NCI-H524 (cell line): ENCODE results near the gene SMARCA2.

Source experiments
- DNase-seq, 2 experiments: peaks; one replicate each; lab custom pipeline; 2025; lab: John Stamatoyannopoulos, UW

The SMARCA2 gene

DNA sequence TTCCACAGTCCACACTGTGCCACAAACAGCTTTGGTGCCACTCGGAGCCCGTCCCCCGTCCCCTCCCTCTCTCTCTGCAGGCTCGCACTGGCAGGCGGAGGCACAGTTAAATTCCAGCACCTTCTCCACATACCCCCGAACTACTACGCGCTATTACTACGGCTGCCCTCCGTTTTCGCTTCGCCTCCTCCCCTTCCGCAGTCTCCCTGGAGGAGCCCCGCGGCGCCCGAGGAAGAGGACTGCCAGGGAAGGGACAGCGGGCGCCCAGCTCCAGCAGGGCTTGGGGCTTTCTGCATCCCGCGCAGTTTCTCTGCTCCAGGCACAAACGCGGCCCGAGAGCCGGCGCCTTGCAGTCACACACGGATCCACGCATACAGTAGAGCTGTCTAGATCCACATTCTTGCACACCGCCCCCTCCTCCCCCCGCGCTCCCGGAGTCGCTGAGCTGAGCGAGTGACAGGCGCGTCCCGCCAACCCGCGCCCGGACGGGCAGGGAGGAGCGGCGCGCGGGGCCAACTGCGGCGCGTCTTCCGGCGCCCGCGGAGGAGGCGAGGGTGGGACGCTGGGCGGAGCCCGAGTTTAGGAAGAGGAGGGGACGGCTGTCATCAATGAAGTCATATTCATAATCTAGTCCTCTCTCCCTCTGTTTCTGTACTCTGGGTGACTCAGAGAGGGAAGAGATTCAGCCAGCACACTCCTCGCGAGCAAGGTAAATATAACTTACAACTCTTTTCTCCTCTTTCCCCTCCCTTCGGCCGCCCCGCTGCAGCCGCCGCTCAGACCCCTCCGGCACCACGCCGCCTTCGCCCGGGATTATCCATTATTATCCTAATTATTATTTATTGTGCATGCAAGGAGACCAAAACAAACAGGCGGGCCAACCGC is at the start of gene SMARCA2:
Gene SMARCA2, plus strand, starts transcription at position 652 of the 885 bp plus-strand sequence. CDS start 13,676 bp downstream, outside the sequence.
- DNase-seq, result peak; percentile 86 to 94

DNA sequence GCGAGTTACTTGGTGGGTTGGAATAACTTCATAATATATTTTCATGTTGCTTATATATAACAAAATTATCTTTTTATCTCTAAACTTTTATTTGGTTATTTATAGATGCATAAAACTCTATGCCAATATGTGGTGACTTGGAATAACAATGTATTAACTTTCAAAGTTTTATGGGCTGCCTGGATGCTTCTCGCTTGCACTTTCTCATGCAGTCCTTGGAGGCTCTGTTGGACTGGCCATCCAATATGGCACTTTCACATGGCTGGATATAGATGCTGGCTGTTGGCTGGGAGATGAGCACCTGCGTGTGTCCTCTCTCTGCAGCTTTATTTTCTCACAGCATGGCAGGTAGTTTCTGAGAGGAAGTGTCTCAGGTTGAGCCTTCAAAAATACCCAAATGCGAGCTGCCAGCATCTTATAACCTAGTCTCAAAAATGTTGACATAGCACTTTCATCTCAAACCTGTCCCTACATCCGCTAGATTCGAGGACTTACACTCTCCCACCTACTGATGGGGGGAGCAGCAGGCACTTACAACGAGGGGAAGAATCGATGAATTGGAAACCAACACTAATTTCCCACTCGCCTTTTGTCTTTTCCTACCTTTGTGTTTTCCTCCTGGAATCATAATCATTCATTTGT is 48.3 kb upstream of the SMARCA2 start:
- no peak for DNase-seq

DNA sequence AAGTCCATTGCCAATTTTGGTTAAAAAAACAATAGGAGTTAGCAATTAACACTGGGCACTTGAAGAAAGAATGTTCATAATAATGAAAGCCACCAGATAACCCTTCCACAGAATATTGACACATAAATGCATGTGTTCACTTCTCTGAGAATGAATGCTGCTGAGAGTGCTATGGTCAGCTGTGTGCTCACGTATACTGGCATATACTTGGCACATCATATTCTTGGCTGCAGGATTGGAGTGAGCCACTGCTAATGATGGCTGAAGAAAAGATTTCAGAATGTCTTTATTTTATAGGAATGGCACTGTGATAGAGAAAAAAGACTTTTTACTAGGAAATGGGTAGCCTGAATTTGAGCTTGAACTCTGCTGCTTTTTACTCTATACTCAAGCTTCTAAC is 46.0 kb upstream of the SMARCA2 start:
- no peak for DNase-seq

DNA sequence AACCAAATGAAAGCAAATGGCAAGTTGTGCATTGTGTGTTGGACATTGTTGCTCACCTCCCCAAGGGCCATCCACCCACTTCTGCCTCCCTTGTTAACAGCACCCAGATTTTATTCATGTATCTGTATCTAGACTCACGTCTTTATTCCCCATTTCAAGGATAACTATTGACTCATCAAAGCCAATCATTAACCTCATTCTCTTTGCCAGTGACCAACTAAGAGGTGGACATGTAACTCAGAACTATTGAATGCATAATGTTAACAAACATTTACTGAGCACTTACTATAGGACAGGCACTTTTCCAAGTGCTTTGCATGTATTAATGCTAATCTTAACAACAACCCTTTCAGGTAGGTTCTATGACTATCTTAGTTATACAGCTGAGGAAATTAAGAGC is 45.2 kb upstream of the SMARCA2 start:
- DNase-seq, result no peak

DNA sequence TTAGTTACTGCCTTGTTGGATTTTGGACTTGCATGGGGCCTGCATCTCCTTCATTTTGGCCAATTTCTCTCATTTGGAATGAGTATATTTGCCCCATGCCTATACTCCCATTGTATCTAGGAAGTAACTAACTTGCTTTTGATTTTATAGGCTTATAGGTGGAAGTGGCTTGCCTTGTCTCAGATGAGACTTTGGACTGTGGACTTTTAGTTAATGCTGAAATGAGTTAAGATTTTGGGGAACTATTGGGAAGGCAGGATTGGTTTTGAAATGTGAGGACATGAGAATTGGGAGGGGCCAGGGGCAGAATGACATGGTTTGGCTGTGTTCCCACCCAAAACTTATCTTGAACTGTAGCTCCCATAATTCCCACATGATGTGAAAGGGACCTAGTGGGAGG is 42.5 kb upstream of the SMARCA2 start:
- DNase-seq, result no peak

DNA sequence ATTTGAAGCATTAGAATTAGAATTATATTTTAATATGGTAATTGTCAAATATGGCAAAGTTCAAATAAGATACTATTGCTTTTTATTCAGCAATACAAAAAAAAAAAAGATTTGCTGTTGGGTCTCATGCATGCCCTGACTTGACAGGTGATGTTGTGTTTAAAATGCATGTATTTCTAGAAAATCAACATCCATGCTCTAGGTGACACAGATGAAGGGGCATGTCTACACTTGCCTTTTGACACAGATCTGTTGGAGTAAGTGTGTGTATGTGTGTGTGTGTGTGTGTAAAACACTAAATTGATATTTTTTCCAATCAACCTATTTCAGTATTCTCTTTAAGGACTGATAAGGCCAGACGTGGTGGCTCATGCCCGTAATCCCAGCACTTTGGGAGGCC is 38.1 kb upstream of the SMARCA2 start:
- no peak for DNase-seq

DNA sequence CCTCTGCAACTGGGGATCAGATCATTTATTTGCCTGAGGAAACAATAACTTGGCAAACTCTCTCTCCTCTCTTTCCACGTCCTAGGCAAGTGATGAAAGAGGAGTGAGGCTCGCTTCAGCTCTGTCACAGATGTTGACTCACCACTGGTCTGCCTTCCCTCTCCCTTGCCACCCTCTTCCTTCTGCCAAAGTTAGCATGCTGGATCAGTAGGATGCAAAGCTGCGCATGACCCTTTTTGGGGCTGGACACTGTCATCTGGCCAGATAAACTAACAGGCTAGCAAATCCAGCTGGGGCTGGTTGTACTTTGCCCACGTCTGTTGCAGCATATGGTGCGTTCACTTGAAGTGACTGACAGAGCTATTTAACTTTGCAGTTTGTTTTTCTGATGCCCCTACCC is 36.2 kb upstream of the SMARCA2 start:
- DNase-seq, result peak; percentile 89 to 98

DNA sequence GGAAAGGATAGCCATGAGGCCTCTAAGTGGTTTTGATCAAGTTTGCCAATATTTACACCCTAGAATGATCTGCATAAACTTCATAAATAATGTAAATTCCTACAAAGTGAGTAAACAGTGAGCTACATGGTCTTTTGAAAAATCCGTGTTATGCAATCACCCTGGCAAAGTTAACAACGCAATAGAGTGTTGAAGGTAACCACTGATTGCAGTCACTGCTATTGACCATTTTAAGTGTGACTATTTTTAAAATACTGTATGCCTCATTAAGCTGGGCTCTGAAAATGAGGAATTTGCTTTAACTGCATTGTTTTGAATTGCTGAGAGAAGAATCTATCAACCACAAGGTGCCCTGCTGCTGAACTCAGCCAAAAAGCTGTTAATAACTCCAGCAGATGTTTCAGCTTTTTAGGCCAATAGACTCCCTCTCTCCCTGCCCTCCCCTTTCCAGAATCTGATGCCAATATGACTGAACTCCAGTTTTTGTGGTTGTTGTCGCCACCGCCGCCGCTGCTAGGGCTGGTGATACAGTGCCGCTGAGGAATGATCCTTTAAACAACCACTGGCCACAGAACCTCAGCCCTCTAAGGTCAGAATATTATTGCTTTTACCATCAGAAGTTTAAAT is 35.3 kb upstream of the SMARCA2 start:
- DNase-seq, result peak; percentile 83 to 92

DNA sequence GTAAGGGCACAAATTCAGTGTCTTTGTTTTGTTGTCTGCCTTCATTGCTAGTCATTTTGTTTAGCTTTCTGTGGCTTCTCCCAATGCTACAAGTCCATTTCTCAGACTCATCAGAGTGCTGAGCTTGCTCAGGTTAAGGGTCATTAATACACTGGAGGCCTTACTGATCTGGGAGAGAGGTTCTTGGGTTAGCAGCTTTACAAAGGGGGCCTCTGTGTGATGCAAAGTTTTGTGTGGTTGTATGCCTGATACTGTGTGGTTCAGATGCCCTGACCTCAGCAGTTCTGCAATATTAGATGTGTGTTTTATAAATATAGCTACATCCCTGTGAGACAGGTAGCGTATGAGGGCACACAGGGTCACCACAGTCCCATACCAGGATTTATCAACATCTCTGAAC is 34.8 kb upstream of the SMARCA2 start:
- no peak for DNase-seq

DNA sequence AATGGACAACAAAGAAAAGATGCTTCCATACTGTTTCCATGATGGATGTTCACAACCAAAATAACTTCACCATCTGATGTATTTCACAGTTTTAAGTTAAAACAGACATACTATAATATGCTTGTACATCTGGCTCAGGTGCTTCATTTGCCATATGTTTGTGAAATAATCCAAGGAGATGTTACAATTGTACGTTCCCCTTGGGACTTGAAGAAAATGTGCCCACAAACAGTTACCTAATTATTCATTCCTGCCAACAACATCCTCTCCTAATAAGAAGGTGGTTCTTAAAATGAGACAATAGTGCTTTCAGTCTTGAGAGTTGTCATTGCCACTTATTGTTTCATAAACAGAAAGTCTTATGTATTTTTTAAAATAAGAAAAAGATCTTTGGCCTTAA is 33.1 kb upstream of the SMARCA2 start:
- peak; percentile 24 to 69 for DNase-seq

DNA sequence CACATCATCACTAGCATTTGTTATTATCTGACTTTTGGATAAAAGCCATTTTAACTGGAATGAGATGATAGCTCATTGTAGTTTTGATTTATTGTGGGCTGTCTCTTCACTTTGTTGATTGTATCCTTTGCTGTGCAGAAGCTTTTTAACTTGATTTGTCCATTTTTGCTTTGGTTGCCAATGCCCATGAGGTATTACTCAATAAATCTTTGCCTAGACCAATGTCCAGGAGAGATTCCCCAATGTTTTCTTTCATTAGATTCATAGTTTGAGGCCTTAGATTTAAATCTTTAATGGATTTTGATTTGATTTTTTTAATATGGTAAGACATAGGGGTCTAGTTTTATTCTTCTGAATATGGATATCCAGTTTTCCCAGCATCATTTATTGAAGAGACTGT is 28.8 kb upstream of the SMARCA2 start:
- no peak for DNase-seq

DNA sequence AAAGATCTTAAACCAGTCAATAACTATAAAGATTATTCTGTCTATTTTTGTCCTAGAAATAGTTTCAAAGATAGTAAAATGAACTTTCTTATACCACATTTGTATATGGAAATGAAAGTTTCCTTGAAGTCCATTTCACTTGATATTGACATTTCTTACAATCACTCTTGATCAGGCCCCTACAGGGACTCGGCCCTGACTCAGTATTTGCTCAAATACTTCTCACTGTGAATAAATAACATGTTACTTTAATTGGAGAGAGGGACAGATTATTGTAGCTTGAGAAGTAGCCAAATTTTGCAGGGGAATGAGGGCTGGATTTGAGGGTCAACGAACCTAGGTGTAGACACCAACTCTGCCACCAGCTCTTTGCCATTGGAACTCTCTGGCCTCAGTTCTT is 25.6 kb upstream of the SMARCA2 start:
- DNase-seq, result no peak

DNA sequence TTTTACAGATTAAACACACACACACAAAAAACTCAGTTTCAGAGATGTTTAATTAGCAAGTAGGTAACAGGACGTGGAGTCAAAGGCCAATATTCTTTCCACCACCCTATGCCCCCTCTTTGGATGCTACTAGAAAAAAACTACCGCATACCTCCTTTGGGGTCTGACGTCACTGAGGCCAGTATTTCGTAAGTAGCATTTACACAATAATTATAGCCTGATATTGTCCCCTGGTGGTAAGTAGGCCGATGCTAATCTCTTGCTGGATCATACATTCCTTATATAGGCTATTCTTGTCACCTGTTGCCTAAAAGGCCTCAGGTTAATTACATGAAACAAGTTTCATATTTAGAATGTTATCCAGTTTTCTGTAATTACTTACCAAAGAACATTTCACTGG is 21.0 kb upstream of the SMARCA2 start:
- no peak for DNase-seq

DNA sequence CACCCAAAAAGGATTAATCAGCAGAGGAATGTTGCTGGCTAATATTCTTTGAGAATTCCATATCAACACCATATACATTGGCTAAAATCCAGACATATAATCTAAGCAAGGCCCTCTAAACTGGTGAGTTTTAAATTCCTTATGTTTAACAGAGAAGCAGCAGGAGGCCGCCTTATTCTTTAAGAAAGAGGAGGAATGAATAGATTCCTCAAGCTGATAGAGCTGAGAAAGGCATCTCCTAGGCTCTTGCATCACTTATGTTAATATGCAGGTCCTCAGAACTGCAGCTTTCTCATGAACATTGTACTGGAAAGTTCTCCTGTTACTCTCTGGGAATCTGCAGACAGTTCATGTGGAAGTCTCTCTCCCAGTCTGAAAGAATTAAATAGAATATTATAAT is 20.1 kb upstream of the SMARCA2 start:
- DNase-seq, result no peak

DNA sequence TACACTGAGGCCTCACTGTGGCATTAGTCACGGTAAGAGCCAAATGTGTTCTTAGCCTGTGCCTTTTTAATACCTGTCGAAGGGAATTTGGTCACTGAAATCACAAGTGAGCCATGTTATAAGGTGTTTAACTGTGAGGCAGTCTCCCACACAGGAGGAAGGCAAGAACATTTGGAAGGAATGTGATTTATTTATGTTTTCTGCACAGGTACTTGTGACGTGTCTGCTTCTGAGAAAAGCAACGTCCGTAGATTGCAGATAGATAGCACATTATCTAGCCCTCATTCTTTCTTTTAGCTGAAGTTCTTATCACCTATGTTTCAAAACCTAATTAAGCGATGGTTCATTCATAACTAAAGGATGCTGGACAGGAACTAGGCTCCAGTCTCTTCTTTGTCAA is 19.0 kb upstream of the SMARCA2 start:
- DNase-seq, result no peak

DNA sequence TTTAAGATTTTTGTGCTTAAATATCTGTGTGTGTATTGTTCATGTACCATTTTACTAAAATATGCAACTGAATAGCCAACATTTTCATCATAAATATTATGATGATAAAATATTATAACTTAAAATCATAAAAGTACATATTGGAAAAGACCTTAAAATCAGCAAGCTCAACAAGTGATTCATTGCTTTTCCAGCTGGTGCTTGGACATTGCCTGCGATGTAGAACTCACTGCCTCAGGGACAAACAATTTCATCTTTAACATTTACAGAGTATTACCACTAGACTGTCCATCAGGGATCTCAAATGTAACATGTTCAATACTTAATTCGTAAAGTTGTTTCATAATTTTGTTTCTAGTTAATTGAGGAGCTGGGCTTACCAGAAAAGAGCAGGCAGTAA is 17.5 kb upstream of the SMARCA2 start:
- no peak for DNase-seq

DNA sequence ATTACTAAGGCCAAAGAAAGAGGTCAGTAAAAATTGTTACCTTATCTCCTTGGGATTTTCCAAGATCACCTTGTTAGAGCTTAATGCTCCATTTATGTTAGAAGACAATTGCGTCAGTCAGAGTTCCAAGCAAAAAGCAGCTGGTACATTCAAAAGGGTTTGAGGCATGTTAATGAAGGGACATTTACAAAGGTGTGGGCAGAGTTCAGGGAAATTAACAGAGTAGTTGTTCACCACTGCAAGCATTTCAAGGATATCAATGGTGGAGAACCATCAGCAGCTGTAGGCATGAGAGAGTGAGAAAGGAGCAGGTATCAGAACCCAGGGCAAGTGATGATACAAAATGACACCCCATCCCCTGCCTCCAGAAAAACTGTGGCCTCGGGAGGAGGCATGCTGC is 17.0 kb upstream of the SMARCA2 start:
- DNase-seq, result no peak

DNA sequence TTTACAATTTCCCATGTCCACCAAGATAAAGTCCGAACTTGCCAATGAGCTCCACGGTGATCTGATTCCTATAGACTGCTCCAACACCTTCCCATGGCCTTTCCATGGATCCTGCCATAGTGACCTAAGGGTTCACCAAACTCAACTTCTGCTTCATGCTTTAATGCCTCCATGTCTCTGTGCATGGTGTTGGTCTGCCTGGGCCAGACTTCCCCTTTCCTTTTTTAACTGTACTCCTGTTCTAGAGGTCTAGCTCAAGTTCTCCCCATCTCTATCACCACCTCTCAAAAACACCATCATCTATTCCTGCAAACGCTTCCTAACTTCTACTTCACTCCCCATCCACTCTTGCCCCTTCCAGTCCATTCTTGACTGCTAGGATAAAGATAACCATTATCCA is 14.8 kb upstream of the SMARCA2 start:
- no peak for DNase-seq

DNA sequence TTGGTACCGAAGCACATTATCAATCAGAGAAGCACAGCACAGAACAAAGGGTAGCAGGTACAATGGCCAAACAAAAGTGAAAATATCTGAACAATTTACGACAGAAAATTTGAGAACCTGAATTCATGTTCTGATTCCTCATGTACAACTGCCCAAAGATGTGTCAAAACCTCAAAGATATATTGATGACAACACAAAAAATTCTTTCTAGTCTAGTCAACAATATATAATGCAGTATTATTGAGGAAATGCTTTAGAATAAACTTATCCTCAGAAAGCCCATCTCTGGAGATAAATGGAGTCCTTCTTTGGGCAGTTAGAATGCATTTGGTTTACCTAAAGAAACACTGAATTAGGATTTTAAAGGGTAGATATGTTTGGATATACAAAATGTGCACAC is 6.8 kb upstream of the SMARCA2 start:
- DNase-seq, result no peak

DNA sequence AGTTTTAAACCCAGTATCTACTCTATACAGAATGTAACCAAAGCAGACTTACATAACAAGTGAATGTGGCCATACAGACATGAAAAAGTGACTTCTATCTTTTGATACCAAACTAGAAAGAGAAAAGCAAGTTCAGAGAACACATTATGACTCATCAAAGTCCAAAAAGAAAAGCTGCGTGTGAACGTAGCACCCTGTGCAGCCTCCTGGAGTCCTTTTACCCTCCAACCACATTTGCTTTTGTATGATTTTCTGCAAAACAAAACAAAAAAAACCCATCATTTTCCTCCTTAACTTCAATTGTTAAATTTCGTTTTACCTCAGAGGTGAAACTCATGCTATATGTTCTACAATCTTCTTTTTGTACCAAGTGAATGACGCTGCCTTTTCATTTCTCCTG is 2.8 kb upstream of the SMARCA2 start:
- DNase-seq, result no peak

DNA sequence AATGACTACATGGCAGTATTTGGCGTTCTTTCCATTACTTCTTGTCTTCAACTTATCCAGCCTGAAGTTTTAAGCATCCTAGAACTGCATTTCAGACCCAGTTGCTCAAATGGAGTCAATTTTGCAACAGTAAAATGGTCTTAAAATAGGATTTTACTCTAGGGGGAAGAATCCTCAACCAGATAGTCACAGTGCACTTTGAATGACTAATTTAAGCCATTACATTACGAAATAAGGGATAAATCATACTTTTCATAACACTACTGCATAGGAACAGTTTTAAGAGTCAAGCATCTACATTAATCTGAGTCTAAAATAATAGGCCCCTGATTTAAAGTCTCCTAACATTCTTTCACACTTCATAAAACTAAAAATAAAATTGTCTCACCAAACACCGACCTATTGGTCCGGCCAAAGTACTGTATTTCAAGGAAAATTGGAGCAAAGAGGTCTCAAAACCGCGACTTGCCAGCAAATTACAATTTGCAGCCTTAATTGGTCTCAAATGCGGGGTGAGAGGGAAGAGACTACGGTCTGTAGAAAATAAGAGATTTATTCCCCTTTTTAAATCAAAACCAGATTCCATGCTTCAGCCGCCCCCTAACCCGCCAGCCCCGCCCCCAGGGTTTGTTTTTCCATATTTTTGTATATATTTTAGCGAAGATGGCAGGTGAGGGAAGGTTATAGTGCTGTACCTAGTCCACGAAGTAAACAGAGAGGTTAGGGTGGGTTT is 1.2 kb upstream of the SMARCA2 start:
- no peak for DNase-seq
